ENCODE results near the gene GRHL3.

GRHL3 gene

DNA sequence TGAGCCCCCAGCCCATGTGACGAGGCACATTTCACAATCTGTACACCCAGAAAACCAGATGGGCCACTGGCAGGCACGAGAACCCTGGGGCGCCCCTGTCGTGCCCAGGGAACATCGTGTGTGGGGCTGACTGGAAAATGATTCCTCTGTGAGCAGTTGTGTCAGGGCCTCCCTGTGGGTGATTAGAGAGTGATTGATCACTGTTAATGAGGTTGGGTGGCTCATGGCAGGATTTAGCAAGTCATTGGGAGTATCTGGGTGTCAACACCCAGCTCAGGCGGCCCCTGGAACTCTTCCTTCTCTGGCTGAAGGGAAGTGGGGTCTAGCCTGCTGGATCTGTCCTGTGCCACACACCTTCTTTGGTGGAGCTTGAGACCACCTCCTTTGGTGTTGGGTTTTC is 5.7 kb downstream of the GRHL3 start:
- CTCF ChIA-PET = interaction anchor here (0.6 to 1.7 kb wide), 4 partner anchors 20 to 126 kb away, joined by 3 to 6 read pairs (median 4); no protein-coding TSS in a partner anchor
- TF ChIP-seq, protein P1, sequence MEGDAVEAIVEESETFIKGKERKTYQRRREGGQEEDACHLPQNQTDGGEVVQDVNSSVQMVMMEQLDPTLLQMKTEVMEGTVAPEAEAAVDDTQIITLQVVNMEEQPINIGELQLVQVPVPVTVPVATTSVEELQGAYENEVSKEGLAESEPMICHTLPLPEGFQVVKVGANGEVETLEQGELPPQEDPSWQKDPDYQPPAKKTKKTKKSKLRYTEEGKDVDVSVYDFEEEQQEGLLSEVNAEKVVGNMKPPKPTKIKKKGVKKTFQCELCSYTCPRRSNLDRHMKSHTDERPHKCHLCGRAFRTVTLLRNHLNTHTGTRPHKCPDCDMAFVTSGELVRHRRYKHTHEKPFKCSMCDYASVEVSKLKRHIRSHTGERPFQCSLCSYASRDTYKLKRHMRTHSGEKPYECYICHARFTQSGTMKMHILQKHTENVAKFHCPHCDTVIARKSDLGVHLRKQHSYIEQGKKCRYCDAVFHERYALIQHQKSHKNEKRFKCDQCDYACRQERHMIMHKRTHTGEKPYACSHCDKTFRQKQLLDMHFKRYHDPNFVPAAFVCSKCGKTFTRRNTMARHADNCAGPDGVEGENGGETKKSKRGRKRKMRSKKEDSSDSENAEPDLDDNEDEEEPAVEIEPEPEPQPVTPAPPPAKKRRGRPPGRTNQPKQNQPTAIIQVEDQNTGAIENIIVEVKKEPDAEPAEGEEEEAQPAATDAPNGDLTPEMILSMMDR (conservative IDR thresholded peaks at IDR 0.05; ENCODE audit: low read depth) = no peak
- DNase-seq (ENCODE audit: low spot score) = no peak
- POLR2A ChIA-PET (ENCODE audit: low non-redundant PET) = no interaction called here
- H3K27ac ChIP-seq = no peak overlapping the region

DNA sequence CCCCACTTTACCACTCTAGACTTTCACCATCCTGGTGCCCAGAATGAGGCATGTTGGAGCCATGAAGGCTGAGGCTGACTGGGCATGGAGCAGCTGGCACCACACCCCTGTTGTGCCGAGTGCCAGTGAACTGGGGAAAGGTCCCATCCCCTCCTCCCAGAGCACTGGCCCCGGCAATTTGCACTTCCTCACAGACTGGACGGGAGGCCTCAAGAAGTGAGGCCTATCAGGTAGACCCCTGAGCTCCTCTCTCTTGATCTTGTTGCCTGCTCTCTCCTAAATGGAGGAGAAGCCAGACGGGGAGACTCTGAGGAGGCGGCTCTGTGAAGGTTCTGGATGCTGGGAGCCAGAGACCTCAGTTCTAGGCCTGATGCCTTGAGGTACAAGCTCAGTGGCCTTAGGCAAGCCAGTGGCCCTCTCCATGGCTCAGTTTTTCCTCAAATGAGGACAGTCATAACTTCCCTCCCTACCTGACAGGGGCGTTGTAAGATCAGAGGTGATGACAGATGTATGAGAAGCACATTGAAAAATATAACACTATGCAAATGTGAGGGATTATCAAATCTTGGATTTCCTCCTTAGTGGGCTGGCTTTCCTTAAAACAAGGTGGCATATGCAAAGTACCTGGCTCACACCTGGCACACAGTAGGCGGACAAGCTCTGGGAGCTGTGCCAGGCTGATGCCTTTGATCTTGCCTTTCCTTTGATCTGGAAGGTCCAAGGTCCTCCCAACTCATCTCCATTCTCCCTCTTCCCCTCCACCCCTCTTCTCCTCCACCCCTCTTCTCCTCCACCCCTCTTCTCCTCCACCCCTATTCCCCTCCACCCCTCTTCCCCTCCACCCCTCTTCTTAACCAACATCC is 6.7 kb downstream of the GRHL3 start:
- CTCF ChIA-PET = interaction anchor here (0.6 to 1.0 kb wide), 2 partner anchors 21 to 65 kb away, joined by 3 to 5 read pairs; no protein-coding TSS in a partner anchor
- DNase-seq (ENCODE audit: low spot score) = no peak
- TF ChIP-seq, protein P1 (conservative IDR thresholded peaks at IDR 0.05; ENCODE audit: low read depth) = no peak
- POLR2A ChIA-PET (ENCODE audit: low non-redundant PET) = no interaction called here
- H3K27ac ChIP-seq = no peak overlapping the region

DNA sequence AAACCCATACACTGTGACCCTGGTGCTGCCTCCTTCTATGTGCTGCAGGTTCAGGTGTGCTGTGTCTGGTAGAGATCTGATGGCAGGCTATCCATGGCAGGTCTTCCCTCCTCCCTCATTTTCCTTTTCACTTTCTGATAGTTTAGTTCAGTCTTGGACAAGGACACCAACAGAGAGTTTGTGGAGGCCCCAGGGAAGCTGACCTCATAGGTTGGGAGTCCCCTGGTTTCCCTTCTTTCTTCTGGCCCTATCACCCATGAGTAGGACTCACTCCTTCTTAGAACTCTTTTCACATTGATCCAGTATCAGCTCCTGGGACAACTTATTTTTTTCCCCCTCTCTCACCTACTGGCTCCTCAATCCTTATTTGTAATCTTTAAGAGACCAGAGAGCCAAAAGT is 8.3 kb downstream of the GRHL3 start:
- no peak overlapping the region for H3K27ac ChIP-seq
- ChIA-PET CTCF (no interaction called here), POLR2A (ENCODE audit: low non-redundant PET) (no interaction called here)
- TF ChIP-seq, protein P1 (conservative IDR thresholded peaks at IDR 0.05; ENCODE audit: low read depth) = no peak
- DNase-seq (ENCODE audit: low spot score) = no peak

DNA sequence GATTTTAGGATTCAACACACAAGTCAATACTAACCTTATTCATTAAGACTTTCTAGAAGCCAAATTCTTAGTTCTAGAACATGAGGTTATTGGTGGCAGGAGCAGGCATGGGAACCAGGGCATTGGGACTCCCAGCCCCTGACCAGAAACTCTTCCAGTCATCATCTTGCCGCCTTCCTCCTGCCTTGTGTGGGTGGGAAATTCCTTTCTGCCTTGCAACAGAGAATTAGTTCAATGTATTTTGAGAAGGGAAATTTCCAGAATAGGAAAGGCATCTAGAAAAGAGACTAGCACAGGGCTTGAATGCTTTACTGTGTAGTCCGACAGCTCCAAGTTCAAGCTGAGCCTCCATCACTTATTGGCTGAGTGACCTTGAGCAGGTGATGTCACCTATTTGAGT is 8.7 kb downstream of the GRHL3 start:
- H3K27ac ChIP-seq = no peak overlapping the region
- no peak for DNase-seq (ENCODE audit: low spot score)
- TF ChIP-seq, protein P1 (conservative IDR thresholded peaks at IDR 0.05; ENCODE audit: low read depth) = no peak
- POLR2A ChIA-PET (ENCODE audit: low non-redundant PET) = no interaction called here
- CTCF ChIA-PET = no interaction called here

DNA sequence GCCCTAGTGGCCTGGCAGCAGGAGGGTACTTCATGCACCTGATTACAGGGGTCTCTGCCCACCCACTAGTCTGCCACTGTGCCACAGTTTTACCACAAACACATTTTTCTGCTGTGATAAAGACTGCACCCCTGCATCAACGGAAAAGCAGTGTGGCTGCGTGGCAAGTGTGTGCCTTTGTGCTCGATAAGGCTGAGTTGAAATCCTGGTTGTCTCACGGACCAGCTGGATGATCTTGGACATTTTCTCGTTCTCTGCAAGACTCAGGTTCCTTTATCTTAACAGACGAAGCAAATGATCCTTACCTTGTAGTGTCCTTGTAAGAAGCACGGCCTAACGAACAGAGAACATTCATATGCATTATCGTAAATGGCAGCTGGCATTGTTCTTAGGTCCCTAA is 10.2 kb downstream of the GRHL3 start:
- peak overlapping the region; percentile 68 for H3K27ac ChIP-seq
- DNase-seq (ENCODE audit: low spot score) = no peak
- TF ChIP-seq, protein P1 (conservative IDR thresholded peaks at IDR 0.05; ENCODE audit: low read depth) = no peak
- POLR2A ChIA-PET (ENCODE audit: low non-redundant PET) = no interaction called here
- CTCF ChIA-PET = no interaction called here

DNA sequence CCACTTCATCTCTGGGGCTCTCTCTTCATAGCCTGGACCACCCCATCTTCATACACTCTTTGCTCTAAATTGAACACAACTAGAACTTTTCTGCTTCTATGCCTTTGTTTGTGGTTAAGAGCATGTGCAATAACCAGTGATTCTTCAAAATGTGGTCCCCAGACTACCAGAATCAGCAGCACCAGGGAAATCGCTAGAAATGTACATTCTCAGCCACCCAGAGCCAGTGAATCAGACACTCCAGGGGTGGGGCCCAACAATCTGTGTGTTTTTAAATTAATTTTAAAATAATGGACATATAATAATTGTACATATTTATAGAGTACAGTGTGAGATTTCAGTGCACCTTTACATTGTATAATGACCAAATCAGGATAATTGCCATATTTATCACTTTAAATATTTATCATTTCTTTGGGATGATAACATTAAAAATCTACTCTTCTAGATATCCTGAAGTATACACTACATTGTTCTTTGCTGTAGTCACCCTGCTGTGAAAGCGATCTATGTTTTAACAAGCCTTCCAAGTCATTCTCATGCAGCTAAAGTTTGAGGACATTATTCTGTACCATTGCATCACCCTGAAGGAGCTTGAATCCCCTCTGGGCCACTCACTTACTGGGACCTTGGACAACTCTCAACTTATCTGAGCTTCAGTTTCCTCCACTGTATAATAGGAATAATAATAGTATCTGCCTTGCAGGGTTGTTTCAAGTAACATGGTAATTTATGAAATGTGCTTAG is 10.8 kb downstream of the GRHL3 start:
- CTCF ChIA-PET = interaction anchor here (0.6 to 1.2 kb wide), 3 partner anchors 61 to 269 kb away, joined by 3 to 6 read pairs (median 4); no protein-coding TSS in a partner anchor
- POLR2A ChIA-PET (ENCODE audit: low non-redundant PET) = no interaction called here
- TF ChIP-seq, protein P1 (conservative IDR thresholded peaks at IDR 0.05; ENCODE audit: low read depth) = no peak
- no peak for DNase-seq (ENCODE audit: low spot score)
- H3K27ac ChIP-seq = peak overlapping the region; percentile 73

All from RWPE1 (cell line).